Keratinocyte (primary cell): ENCODE measurements around the gene KLF1. TPM values are rescaled to one million over a fixed set of nuclear protein-coding genes. Genes with fewer than 3 reads are reported as not detected.
A peak's percentile ranks its signal among the peaks of the same experiment; 100 is the strongest.

Source experiments
- DNase-seq: peaks from one replicate; pipeline ENCODE4 v3.0.0-alpha.2; 2011; ENCODE audit warnings: low read depth, missing footprints, low spot score
- FAIRE-seq: peaks from 2 replicates; lab custom pipeline; 2011; peaks lifted over from hg19 to GRCh38; lab: Jason Lieb, UNC
- H2AFZ ChIP-seq: 2 replicates; pipeline ENCODE4 v1.6.0; 2012; ENCODE audit warnings: low read length, control low read depth, inconsistent platforms; ENCODE audit not compliant: control insufficient read depth
- H3K27ac ChIP-seq: 2 replicates; pipeline ENCODE4 v1.5.1; 2011; ENCODE audit warnings: low read length; ENCODE audit not compliant: control insufficient read depth, insufficient read depth
- H3K27me3 ChIP-seq: 3 replicates; pipeline ENCODE4 v1.6.0; 2011; ENCODE audit warnings: low read length; ENCODE audit not compliant: control insufficient read depth, insufficient read depth; ENCODE audit errors: extremely low read depth
- H3K36me3 ChIP-seq, 2 experiments: 2 replicates in 1 of 2; 3 replicates in 1 of 2; pipeline ENCODE4 v1.5.1; 2011; ENCODE audit warnings: low read length in 2 of 2, mild to moderate bottlenecking in 1 of 2; ENCODE audit not compliant: control insufficient read depth in 2 of 2, insufficient read depth in 2 of 2; ENCODE audit errors: extremely low read depth in 1 of 2
- H3K4me1 ChIP-seq: 3 replicates; pipeline ENCODE4 v1.5.1; 2011; ENCODE audit warnings: low read length; ENCODE audit not compliant: control insufficient read depth, insufficient read depth; ENCODE audit errors: extremely low read depth
- H3K4me2 ChIP-seq: 3 replicates; pipeline ENCODE4 v1.6.0; 2011; ENCODE audit warnings: low read depth, low read length; ENCODE audit not compliant: control insufficient read depth, insufficient read depth; ENCODE audit errors: extremely low read depth
- H3K4me3 ChIP-seq, 3 experiments: fragments of 200-600 bp in 1 of 3; sonication (generic) in 1 of 3; 2 replicates in 2 of 3; 3 replicates in 1 of 3; pipeline ENCODE4 v1.5.1; 2011 to 2016; ENCODE audit warnings: low read length in 3 of 3, mild to moderate bottlenecking in 3 of 3, control low read depth in 2 of 3, inconsistent platforms in 1 of 3, low read depth in 1 of 3, mixed read lengths in 1 of 3, mixed run types in 1 of 3, moderate library complexity in 1 of 3; ENCODE audit not compliant: control insufficient read depth in 2 of 3, insufficient read depth in 2 of 3; ENCODE audit errors: extremely low read depth in 1 of 3
- H3K79me2 ChIP-seq: 2 replicates; pipeline ENCODE4 v1.6.0; 2012; ENCODE audit warnings: low read length; ENCODE audit not compliant: control insufficient read depth, insufficient read depth
- H3K9ac ChIP-seq: 3 replicates; pipeline ENCODE4 v1.6.0; 2011; ENCODE audit warnings: low read length; ENCODE audit not compliant: control insufficient read depth, insufficient read depth; ENCODE audit errors: extremely low read depth
- H3K9me1 ChIP-seq: 3 replicates; pipeline ENCODE4 v1.6.0; 2011; ENCODE audit warnings: low read length; ENCODE audit not compliant: control insufficient read depth, insufficient read depth; ENCODE audit errors: extremely low read depth
- H3K9me3 ChIP-seq: 2 replicates; pipeline ENCODE4 v1.5.1; 2012; ENCODE audit warnings: low read depth, low read length; ENCODE audit not compliant: control insufficient read depth
- H4K20me1 ChIP-seq: 3 replicates; pipeline ENCODE4 v1.6.0; 2011; ENCODE audit warnings: low read length; ENCODE audit not compliant: control insufficient read depth, insufficient read depth; ENCODE audit errors: extremely low read depth
- EZH2 ChIP-seq: IDR thresholded peaks from one replicate; pipeline ENCODE4 v1.6.1; 2012; ENCODE audit warnings: inconsistent platforms, mild to moderate bottlenecking, low read length, moderate library complexity
- dilution Hi-C: fragments of 300-500 bp; cut with MboI; formaldehyde crosslinking; loops from one replicate; pipeline ENCODE4 v1.7.0; 2020; ENCODE audit warnings: low sequenced_read_pairs; ENCODE audit not compliant: extremely low pct_ligation_motif_present
- polyA plus RNA-seq, 5 experiments: library from polyadenylated mRNA; depleted of rRNA in 3 of 5; stranded (reverse) in 3 of 5; stranded (forward) in 1 of 5; unstranded in 1 of 5; fragments of >200 nt; gene quantifications; 1 replicate in 1 of 5; 2 replicates in 3 of 5; 3 replicates in 1 of 5; pipeline versions ENCODE4 v1.2.1 to v1.2.3, GENCODE V29; 2011 to 2012; ENCODE audit warnings: missing spikeins in 2 of 5, low read depth in 1 of 5, low replicate concordance in 1 of 5
- TF ChIP-seq, protein P1 (sequence below), 3 experiments: IDR thresholded peaks in 1 of 3; conservative IDR thresholded peaks in 1 of 3; optimal IDR thresholded peaks in 1 of 3; 2 replicates in 2 of 3; 3 replicates in 1 of 3; pipeline versions ENCODE3 to v1.5.1; 2011; ENCODE audit warnings: low read length in 3 of 3, mild to moderate bottlenecking in 3 of 3, moderate library complexity in 2 of 3, control low read depth in 1 of 3, inconsistent platforms in 1 of 3; ENCODE audit not compliant: insufficient read depth in 2 of 3; ENCODE audit errors: extremely low read depth in 1 of 3

KLF1 gene
- polyA plus RNA-seq, 1 donor (not counting 4 experiments of a cell fraction or from before 2014, with no cell fraction given), result not detected

DNA sequence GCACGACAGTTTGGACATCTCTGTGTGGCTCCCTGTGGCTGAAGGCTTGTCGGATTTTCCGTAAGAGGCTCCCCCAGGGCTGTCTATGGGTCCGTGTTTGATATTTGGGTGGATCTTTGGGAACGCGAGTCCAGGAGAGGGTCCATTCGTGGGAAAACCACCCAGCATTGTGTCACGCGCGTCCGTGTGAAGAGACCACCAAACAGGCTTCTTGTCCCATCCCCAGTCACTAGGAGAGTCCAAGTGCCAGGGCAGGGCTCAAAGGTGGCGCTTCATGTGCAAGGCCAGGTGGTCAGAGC lies 2.4 kb downstream of the KLF1 start:
- H3K4me3 ChIP-seq, result peak overlapping the region in 1 of 3 experiments; percentile 56
- FAIRE-seq (no peak), DNase-seq (no peak)
- peak overlapping the region; percentile 64 for H3K4me2 ChIP-seq
- dilution Hi-C loops, result no loop called here
- peak overlapping the region; percentile 22 for H3K9ac ChIP-seq
- no peaks in the 10 kb centered on the region for H3K27me3 ChIP-seq
- no peaks in the 10 kb centered on the region for H3K36me3 ChIP-seq
- no peaks in the 10 kb centered on the region for H3K79me2 ChIP-seq
- H3K9me3 ChIP-seq, result peaks cover 10% of the 10 kb centered on the region
- peaks cover 6% of the 10 kb centered on the region for H3K4me1 ChIP-seq
- H4K20me1 ChIP-seq, result no peaks in the 10 kb centered on the region
- TF ChIP-seq, protein P1, sequence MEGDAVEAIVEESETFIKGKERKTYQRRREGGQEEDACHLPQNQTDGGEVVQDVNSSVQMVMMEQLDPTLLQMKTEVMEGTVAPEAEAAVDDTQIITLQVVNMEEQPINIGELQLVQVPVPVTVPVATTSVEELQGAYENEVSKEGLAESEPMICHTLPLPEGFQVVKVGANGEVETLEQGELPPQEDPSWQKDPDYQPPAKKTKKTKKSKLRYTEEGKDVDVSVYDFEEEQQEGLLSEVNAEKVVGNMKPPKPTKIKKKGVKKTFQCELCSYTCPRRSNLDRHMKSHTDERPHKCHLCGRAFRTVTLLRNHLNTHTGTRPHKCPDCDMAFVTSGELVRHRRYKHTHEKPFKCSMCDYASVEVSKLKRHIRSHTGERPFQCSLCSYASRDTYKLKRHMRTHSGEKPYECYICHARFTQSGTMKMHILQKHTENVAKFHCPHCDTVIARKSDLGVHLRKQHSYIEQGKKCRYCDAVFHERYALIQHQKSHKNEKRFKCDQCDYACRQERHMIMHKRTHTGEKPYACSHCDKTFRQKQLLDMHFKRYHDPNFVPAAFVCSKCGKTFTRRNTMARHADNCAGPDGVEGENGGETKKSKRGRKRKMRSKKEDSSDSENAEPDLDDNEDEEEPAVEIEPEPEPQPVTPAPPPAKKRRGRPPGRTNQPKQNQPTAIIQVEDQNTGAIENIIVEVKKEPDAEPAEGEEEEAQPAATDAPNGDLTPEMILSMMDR (optimal IDR thresholded peaks at IDR 0.05 in 1 of 3, IDR thresholded peaks at IDR 0.05 in 1 of 3, conservative IDR thresholded peaks at IDR 0.05 in 1 of 3; ENCODE audit: extremely low read depth in 1 of 3, insufficient read depth in 2 of 3, low read length in 3 of 3), result no peak
- no peak for TF ChIP-seq EZH2
- no peak overlapping the region for H3K27ac ChIP-seq
- H2AFZ ChIP-seq, result no peak overlapping the region
- H3K9me1 ChIP-seq, result no peaks in the 10 kb centered on the region

DNA sequence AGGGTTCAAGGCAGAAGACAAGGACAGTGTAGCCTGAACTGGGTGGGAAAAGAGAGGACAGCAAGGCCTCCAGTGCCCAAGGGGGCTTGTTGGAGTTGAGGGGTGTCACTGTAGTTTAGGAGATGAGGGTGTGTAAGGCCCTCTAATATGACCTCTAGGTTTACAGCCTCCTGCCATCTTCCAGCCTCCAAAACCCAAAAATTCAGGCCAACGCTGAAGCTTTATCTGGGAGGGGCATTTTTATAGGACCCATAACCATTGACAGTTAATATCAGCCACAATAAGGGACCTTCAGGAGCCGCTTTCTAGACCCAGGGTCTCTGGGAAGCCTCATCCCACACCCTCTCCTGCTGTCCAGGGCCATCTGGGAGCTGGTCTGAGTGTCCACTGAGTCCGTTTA lies 2.8 kb downstream of the KLF1 start:
- Histone ChIP-seq H3K9me3 (peaks cover 10% of the 10 kb centered on the region), H3K4me2 (no peak overlapping the region), H3K9ac (no peak overlapping the region), H3K36me3 (no peaks in the 10 kb centered on the region), H3K27ac (no peak overlapping the region), H3K4me1 (peaks cover 6% of the 10 kb centered on the region), H2AFZ (no peak overlapping the region), H3K79me2 (no peaks in the 10 kb centered on the region), H4K20me1 (no peaks in the 10 kb centered on the region), H3K27me3 (no peaks in the 10 kb centered on the region), H3K9me1 (no peaks in the 10 kb centered on the region), H3K4me3 (no peak overlapping the region)
- dilution Hi-C loops, result no loop called here
- TF ChIP-seq EZH2, result no peak
- TF ChIP-seq, protein P1 (optimal IDR thresholded peaks at IDR 0.05 in 1 of 3, IDR thresholded peaks at IDR 0.05 in 1 of 3, conservative IDR thresholded peaks at IDR 0.05 in 1 of 3; ENCODE audit: extremely low read depth in 1 of 3, insufficient read depth in 2 of 3, low read length in 3 of 3), result no peak
- DNase-seq (no peak), FAIRE-seq (no peak)
